SU-DHL-6 (cell line): ENCODE data around the gene C16orf89.
"Not testable (repeated sequence)": the region's sequence is repeated elsewhere in the genome, so short reads cannot be mapped to it uniquely, and the experiment has no call there.

ENCODE experiments used
- EZH2phosphoT487 ChIP-seq: fragments of 200-600 bp; sonication (generic), shearing (Covaris generic); conservative IDR thresholded peaks from 2 replicates; pipeline ENCODE4 v1.6.1; 2018; ENCODE audit warnings: mild to moderate bottlenecking, antibody characterized with exemption, low read length, moderate library complexity, mixed read lengths
- TF ChIP-seq, protein P1 (sequence below): fragments of 200-600 bp; sonication (generic); IDR thresholded peaks from one replicate; pipeline ENCODE4 v1.5.1; 2017; ENCODE audit warnings: antibody characterized with exemption, mild to moderate bottlenecking, low read length, moderate library complexity; ENCODE audit not compliant: insufficient read depth, poor library complexity, severe bottlenecking

DNA sequence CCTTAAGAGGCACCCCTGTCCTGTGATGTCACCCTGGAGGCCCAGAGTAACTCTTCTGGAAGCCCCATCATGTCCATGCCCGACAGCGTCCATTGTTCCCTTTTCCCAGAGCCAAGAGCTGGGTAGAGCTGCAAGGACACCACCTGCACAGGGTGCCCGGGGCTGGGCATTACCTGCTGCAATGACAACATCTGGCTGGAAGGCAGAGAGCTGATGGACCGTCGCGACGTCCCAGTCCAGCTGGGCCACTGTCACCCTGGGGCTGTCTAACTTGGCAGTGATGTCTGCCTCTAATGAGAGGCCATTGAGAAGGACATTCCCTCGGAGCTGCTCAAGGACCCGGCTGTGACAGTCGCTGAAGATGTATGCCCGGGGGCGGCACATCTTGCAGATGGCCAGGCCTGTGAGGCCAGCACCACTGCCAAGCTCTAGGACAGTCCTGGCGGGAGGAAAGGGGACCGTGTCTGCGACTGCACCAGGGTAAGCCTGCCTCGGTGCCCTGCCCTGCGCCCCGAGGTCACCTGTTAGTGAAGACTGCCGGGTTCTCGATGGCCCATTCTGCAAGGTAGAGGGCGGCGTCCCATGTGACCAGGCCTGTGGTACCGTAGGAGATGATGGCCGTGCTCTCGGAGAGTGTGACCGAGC, 24.3 kb upstream of the C16orf89 start:
- TF ChIP-seq, protein P1, sequence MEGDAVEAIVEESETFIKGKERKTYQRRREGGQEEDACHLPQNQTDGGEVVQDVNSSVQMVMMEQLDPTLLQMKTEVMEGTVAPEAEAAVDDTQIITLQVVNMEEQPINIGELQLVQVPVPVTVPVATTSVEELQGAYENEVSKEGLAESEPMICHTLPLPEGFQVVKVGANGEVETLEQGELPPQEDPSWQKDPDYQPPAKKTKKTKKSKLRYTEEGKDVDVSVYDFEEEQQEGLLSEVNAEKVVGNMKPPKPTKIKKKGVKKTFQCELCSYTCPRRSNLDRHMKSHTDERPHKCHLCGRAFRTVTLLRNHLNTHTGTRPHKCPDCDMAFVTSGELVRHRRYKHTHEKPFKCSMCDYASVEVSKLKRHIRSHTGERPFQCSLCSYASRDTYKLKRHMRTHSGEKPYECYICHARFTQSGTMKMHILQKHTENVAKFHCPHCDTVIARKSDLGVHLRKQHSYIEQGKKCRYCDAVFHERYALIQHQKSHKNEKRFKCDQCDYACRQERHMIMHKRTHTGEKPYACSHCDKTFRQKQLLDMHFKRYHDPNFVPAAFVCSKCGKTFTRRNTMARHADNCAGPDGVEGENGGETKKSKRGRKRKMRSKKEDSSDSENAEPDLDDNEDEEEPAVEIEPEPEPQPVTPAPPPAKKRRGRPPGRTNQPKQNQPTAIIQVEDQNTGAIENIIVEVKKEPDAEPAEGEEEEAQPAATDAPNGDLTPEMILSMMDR, result not testable (repeated sequence)
- TF ChIP-seq EZH2phosphoT487, result not testable (repeated sequence)
